ENCODE results near the gene SRCAP.

The SRCAP gene

GRCh38 chr16:30737794-30738648 is 39.0 kb downstream of the SRCAP start:
- DNase-seq: no peak

GRCh38 chr16:30738984-30739951 is 40.3 kb downstream of the SRCAP start:
- DNase-seq: no peak

DNA sequence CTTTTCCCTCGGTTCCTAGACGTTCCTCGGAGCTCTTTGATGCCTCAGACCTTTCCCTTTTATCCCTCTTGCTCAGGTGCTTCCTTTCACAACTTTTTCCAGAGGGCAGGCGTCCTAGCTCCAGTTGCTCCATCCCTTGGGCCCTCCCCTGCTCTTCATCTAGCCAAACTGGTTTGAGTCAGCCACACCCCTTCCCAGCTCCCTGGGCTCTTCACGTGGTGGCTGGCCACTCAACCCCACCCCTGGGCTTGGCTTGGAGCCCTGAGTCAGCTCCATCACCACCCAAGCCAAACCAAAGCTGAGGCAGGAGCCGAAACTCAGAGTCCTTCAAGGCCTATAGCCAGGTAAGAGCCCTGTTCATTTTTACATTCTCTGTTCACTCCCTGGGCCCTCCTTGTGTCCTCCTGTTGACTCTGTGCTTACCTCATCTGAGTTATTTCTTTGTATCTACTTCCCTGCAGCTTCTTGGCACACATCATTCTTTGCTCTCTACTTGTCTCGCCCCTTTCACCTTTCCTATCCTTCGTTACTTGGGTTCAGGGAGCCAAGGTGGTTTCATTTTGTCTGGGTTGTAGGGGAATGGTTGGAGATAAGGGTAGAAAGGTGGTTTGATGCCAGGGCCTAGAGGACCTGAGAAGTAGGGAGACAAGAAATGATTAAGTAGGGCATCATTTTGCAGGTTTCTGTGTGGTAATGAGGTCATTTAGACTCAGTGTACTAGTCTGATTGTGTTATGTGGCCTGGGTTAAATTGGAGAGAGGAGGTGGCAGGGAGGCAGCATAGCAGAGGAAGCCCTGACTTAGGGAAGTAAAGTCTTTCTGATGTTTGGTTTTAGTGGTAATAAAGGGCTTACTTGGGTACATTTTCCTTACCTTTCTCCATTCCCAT is 41.6 kb downstream of the SRCAP start:
- no peak for DNase-seq

GRCh38 chr16:30741461-30741914 is 42.5 kb downstream of the SRCAP start:
- DNase-seq: no peak

- DNase-seq: no peak
Observed at GRCh38 chr16:30743716-30744115, 44.7 kb downstream of the SRCAP start.

DNA sequence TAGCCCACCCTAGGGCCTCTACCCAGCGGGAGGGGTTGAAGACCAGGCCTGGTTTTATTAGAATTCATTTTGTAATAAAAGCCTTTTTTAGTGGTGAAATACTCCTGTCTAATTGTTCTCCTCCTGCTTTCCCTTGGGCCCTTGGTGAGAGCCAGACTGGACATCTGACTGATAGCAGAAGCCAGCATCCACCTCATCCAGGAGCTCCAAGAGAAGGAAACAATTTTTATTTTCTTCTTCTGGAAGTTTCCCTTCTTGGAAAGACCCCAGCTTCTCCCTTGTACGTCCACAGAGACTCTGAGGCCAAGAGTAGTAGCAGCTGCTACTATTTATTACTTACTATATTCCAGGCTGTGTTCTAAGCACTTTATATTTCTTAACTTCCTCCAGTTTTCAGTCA is 45.2 kb downstream of the SRCAP start:
- no peak for DNase-seq

- DNase-seq: no peak
Observed at GRCh38 chr16:30745082-30745481, 46.1 kb downstream of the SRCAP start.

DNA sequence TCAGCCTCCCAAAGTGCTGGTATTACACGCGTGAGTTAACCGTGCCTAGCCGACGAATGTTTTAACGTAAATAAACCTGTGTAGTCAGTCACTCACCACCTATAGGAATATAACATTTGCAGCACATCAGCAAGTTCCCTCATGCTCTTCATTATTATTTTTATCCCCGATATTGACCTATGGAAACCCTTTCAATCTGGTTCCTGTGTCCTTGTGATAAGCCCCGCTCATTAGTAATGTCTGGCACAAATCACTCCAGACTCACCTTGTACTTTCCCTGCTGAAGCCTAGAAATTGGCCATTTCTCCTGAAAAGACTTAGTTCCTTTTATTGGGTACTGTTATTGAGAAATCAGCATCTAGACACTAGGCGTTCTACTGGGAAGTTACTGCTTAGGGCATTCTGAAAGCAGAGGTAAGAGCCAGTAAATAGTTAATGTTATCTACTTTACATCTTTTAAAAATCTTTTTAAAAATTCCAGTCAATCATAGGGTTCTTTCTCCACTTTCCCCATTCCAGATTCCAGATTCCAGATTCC is 47.7 kb downstream of the SRCAP start:
- no peak for DNase-seq

GRCh38 chr16:30747331-30747730 is 48.4 kb downstream of the SRCAP start:
- DNase-seq: no peak

GRCh38 chr16:30747799-30748633 is 49.0 kb downstream of the SRCAP start, which contains the start of gene PHKG2:
Gene PHKG2, plus strand, starts transcription at chr16:30748425. Its CDS starts 396 bp downstream, at chr16:30748821.
- DNase-seq: peak; percentile 83 to 90

DNA sequence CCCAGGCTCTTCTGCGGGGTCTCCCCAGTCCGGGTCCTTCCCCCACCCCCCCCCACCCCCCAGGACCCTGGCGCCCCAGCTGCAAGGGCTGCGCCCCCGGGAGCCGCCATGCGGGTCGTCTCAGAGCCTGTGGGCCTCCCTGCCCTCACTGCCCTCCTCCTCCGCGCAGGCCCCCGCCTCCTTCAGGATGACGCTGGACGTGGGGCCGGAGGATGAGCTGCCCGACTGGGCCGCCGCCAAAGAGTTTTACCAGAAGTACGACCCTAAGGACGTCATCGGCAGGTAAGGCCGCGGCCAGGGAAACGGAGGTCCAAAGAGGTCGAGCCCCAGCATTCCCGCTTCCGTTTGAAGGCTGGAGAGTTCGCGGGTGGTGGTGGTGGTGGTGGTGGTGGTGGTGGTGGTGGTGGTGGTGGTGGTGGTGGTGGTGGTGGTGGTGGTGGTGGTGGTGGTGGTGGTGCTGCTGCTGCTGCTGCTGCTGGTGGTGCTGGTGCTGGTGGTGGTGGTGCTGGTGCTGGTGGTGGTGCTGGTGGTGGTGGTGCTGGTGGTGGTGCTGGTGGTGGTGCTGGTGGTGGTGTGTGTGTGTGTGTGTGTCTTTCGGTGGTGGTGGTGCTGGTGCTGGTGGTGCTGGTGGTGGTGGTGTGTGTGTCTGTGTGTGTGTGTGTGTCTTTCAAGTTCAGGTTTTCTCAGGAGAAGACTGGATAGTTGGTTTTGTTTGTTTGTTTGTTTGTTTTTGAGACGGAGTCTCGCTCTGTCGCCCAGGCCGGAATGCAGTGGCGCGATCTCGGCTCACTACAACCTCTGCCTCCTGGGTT is 49.9 kb downstream of the SRCAP start:
- no peak for DNase-seq

DNA sequence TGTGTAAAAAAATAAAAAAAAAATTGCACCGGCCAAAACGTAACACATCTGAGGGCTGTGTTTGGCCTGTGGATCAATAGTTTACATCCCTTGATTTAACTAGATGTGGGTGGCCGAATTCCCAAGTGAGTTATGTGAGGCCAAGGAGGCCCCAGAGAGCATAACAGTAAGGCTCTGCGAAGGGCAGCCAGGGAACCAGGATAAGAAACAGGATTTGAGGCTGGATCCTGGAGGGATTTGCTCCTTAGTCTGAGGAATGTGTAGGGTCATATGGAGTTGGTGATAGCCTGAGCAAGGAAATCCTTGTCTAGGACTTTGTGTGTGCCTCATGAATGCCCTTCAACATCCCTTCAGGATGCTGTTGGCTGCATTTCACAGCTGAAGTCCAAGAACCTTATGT is 51.2 kb downstream of the SRCAP start:
- DNase-seq: no peak

DNA sequence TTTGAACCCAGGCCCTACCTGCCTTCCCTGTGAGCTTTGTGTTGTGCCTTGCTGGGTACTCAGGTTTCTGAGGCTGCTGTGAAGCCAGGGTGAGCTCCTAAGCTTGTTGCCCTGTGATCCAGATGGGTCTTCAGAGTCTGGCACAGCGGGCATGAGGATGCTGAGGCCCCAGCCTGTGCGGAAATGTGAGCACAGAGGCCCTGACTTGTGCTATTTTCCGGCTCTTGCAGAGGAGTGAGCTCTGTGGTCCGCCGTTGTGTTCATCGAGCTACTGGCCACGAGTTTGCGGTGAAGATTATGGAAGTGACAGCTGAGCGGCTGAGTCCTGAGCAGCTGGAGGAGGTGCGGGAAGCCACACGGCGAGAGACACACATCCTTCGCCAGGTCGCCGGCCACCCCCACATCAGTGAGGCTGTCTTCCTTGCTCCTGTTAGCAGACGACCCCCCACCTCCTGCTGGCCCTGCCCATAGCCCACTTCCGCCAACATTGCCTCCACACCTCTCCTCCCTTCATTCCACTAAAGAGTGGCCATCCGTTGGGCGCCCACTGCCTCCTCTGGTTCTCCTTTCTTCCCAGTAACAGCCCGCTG is 52.0 kb downstream of the SRCAP start:
- DNase-seq: no peak

DNA sequence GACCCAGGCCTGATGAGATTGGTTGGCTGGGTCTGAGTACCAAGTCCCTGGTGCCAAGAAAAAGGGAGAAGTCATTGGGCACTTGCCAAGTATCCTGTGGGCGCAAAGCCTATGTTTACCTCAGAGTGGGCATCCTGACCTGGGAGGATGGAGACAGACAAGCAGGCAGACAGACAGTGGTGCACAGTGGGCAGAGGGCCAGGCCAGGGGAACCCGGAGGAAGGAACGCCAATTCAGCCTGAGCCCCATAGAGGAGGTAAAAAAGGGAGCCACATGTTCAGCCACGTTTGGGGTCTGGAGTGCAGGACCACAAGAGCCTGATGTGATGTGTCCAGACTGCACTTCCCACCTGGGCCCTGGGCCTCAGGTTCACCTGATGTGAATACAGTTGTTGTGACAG is 54.6 kb downstream of the SRCAP start:
- DNase-seq: no peak

DNA sequence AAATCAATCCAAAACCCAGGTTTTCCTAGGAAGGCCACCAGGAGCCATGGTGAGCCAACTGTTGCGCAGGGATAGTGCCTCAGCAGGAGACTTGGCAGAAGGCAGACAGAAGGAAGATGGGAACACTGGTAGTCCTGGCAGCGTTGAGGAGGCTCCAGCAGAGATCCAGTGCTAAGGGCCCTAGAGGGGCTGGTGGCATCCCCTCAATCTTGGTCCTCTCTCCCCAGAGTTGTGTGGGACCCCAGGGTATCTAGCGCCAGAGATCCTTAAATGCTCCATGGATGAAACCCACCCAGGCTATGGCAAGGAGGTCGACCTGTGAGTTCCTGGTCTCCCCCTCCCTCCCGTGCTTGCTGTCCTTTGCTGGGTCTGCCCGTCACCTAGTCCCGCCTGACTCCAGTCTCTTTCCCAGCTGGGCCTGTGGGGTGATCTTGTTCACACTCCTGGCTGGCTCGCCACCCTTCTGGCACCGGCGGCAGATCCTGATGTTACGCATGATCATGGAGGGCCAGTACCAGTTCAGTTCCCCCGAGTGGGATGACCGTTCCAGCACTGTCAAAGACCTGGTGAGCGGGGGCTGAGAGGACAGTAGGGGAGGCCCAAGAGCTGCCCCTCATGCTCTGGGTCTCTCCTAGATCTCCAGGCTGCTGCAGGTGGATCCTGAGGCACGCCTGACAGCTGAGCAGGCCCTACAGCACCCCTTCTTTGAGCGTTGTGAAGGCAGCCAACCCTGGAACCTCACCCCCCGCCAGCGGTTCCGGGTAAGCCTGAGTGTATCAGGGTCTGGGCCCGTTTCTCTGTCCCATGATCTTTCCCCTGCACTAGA is 57.2 kb downstream of the SRCAP start:
- DNase-seq: no peak

DNA sequence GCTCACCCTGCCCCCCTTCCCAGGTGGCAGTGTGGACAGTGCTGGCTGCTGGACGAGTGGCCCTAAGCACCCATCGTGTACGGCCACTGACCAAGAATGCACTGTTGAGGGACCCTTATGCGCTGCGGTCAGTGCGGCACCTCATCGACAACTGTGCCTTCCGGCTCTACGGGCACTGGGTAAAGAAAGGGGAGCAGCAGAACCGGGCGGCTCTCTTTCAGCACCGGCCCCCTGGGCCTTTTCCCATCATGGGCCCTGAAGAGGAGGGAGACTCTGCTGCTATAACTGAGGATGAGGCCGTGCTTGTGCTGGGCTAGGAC is 57.8 kb downstream of the SRCAP start:
- DNase-seq: no peak

DNA sequence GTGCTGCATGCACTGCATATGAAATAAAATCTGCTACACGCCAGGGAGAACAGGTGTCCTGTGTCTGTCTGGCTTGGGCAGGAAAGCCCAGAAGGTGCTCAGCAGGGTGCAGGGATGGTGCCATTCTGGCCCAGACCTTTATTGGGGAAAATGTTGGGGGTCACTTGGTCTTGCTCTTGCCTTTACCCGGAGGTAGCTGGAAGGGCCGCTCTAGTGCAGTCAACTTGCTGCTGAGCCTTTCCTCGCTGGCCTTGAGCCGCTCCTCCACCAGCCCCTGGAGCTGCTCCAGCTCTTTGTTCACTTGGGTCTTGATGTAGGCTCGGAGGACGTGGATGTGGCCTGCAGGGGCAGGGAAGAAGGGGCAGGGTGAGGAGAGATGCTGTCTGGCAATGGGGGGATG is 58.3 kb downstream of the SRCAP start:
- no peak for DNase-seq

GRCh38 chr16:30758988-30759491 is 60.1 kb downstream of the SRCAP start:
- DNase-seq: no peak

GRCh38 chr16:30760001-30760559 is 61.1 kb downstream of the SRCAP start:
- DNase-seq: no peak
